Spleen (tissue), 11 donors: ENCODE results near the gene PAFAH1B1. TPM values are rescaled to one million over a fixed set of nuclear protein-coding genes. Genes with fewer than 3 reads are reported as not detected.

Experiments used
- DNase-seq: peaks from one replicate; pipeline ENCODE4 v3.0.0-alpha.2; 2020
- H3K27ac ChIP-seq, 8 donors: fragments of 200-600 bp; sonication (generic) in 7 of 8; 1 replicate in 4 of 8; 2 replicates in 4 of 8; pipeline versions ENCODE4 v1.5.0 to v1.8.0; 2016 to 2021; ENCODE audit warnings: inconsistent platforms in 4 of 8, mild to moderate bottlenecking in 4 of 8, moderate library complexity in 1 of 8
- H3K27me3 ChIP-seq, 7 donors: fragments of 200-600 bp; sonication (generic) in 6 of 7; replicated peaks in 1 of 7; 1 replicate in 4 of 7; 2 replicates in 3 of 7; pipeline versions ENCODE4 v1.5.0 to v1.8.0; 2016 to 2021; ENCODE audit warnings: inconsistent platforms in 3 of 7, mild to moderate bottlenecking in 1 of 7
- H3K36me3 ChIP-seq, 6 donors: fragments of 200-600 bp; sonication (generic) in 5 of 6; 1 replicate in 4 of 6; 2 replicates in 2 of 6; pipeline versions ENCODE4 v1.5.0 to v1.8.0; 2016 to 2021; ENCODE audit warnings: inconsistent platforms in 2 of 6
- H3K4me1 ChIP-seq, 6 donors: fragments of 200-600 bp; sonication (generic) in 5 of 6; 1 replicate in 3 of 6; 2 replicates in 3 of 6; pipeline versions ENCODE4 v1.5.0 to v1.8.0; 2016 to 2021; ENCODE audit warnings: inconsistent platforms in 3 of 6
- H3K4me3 ChIP-seq, 8 donors: fragments of 200-600 bp; sonication (generic) in 7 of 8; 1 replicate in 4 of 8; 2 replicates in 4 of 8; pipeline versions ENCODE4 v1.5.0 to v1.8.0; 2016 to 2021; ENCODE audit warnings: inconsistent platforms in 4 of 8, mild to moderate bottlenecking in 4 of 8, moderate library complexity in 2 of 8
- H3K9me3 ChIP-seq, 8 donors: fragments of 200-600 bp; sonication (generic) in 7 of 8; 1 replicate in 4 of 8; 2 replicates in 4 of 8; pipeline versions ENCODE4 v1.5.0 to v1.8.0; 2016 to 2021; ENCODE audit warnings: inconsistent platforms in 4 of 8
- POLR2A ChIP-seq, 3 donors: fragments of 450-650 bp; IDR thresholded peaks; one replicate each; pipeline ENCODE4 v1.5.1; 2017; ENCODE audit warnings: antibody characterized with exemption in 3 of 3, mild to moderate bottlenecking in 1 of 3
- POLR2AphosphoS5 ChIP-seq, 3 donors: sonication (generic); formaldehyde crosslinking; IDR thresholded peaks; one replicate each; pipeline ENCODE4 v1.5.1; 2017; ENCODE audit warnings: antibody characterized with exemption in 3 of 3
- WGBS, 5 donors: extraction: QIAGEN DNeasy Blood & Tissue Kit in 3 of 5; methylation state at CpG; one replicate each; pipeline versions ENCODE4 v1.1.5 to v1.1.7; 2013 to 2018; 5-methylcytosine and 5-hydroxymethylcytosine counted together
- intact Hi-C: fragments of 100-400 bp; cut with DNase I; formaldehyde crosslinking; loops from one replicate; pipeline ENCODE4 v1.15.0; 2023; ENCODE audit warnings: low total_unique reads
- polyA plus RNA-seq, 3 donors: library from polyadenylated mRNA; stranded (reverse); fragments of 200-250 nt; gene quantifications; one replicate each; pipeline ENCODE4 v1.2.1, GENCODE V29; 2013
- total RNA-seq, 7 donors: library from RNA; depleted of rRNA in 3 of 7; stranded (reverse); fragments of >200 nt in 3 of 7; fragmentation: NEBNext Ultra II Directional in 4 of 7; extraction: Animal tissue kit (Norgen Biotek cat#: 25700) in 4 of 7; gene quantifications; one replicate each; pipeline versions ENCODE4 v1.1.0 to v1.2.1, GENCODE V29; 2016 to 2021
- TF ChIP-seq, protein P1 (sequence below), 11 experiments: fragments of 200-600 bp in 7 of 11; fragments of 450-650 bp in 4 of 11; sonication (generic) in 4 of 11; IDR thresholded peaks in 8 of 11; conservative IDR thresholded peaks in 3 of 11; 1 replicate in 7 of 11; 2 replicates in 4 of 11; pipeline versions ENCODE4 v1.4.0 to v1.8.0; 2016 to 2021; ENCODE audit warnings: antibody characterized with exemption in 11 of 11, inconsistent platforms in 4 of 11, mild to moderate bottlenecking in 1 of 11
- donor health status: healthy with polysubstance abuse.
- donor health status: DM: no; HTN: no; CAD: no; lungs with moderate emphysema.
- donor health status: DM: no; HTN: no; CAD: no.
- donor health status: Bipolar disorder and iron deficiency.
- donor health status: healthy.
- donor health status: DM: no; HTN: no; CAD: no.
- donor health status: DM: yes; HTN: yes; CAD: no.

The PAFAH1B1 gene
- total and polyA plus RNA-seq, 10 donors: 20.8 to 175 (median 104) TPM

- peak; percentile 41 for DNase-seq
- H3K27me3 ChIP-seq: no peaks in the 10 kb centered on the region
Observed at GRCh38 chr17:2700030-2700490, 106.6 kb downstream of the PAFAH1B1 start.

DNA sequence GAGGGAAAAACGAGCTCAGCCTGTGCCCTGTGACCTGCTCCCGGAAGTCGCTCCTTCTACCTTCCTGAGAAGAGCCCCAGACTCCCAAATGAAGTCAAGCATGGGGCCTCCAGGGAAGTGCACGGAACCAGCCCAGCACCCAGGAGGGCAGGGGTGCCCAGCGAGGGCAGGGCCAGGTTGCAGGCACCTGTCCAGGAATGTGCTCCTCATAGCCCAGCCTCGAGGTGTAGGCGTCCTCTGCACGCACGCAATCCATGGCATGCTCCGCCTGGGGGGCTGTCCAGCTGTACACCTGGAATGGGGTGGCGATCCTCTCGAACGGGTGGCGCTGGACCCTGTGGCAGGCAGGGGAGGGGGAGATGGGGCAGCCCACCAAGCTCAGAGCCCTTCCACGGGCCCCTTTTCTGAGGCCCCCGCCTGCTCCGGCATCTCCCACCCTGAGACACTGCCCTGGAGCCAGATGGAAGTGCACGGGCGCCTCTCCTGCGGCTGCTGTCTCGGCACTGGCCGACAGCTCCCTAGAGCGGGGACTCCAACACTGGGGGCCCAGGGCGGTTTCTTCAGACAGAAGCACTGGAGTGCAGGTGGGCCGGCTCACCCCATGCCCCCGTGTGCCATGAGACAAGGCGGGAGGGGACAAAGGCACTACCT lies 107.2 kb downstream of the PAFAH1B1 start:
- Histone ChIP-seq H3K27ac (no peak overlapping the region), H3K36me3 (peaks cover 0 to 93% (median 80%) of the 10 kb centered on the region in 6 donors), H3K9me3 (no peaks in the 10 kb centered on the region), H3K4me1 (peaks cover 0 to 7% (median 0%) of the 10 kb centered on the region in 6 donors), H3K4me3 (no peak overlapping the region), H3K27me3 (no peaks in the 10 kb centered on the region)
- DNase-seq: peak; percentile 68
- no peak for TF ChIP-seq POLR2AphosphoS5 (IDR thresholded peaks at IDR 0.05)
- TF ChIP-seq POLR2A (IDR thresholded peaks at IDR 0.05): no peak
- TF ChIP-seq, protein P1, sequence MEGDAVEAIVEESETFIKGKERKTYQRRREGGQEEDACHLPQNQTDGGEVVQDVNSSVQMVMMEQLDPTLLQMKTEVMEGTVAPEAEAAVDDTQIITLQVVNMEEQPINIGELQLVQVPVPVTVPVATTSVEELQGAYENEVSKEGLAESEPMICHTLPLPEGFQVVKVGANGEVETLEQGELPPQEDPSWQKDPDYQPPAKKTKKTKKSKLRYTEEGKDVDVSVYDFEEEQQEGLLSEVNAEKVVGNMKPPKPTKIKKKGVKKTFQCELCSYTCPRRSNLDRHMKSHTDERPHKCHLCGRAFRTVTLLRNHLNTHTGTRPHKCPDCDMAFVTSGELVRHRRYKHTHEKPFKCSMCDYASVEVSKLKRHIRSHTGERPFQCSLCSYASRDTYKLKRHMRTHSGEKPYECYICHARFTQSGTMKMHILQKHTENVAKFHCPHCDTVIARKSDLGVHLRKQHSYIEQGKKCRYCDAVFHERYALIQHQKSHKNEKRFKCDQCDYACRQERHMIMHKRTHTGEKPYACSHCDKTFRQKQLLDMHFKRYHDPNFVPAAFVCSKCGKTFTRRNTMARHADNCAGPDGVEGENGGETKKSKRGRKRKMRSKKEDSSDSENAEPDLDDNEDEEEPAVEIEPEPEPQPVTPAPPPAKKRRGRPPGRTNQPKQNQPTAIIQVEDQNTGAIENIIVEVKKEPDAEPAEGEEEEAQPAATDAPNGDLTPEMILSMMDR (IDR thresholded peaks at IDR 0.05 in 8 of 11, conservative IDR thresholded peaks at IDR 0.05 in 3 of 11): no peak
- intact Hi-C loops: no loop called here
- 84 to 95% (median 91%) methylated on average over 9 to 27 of the region's 27 CpGs for WGBS, 5 donors

More at GRCh38 chr17:2700030-2700490, 106.6 kb downstream of the PAFAH1B1 start:
- Histone ChIP-seq H3K4me3 (no peak overlapping the region), H3K9me3 (no peaks in the 10 kb centered on the region), H3K36me3 (peaks cover 0 to 99% (median 85%) of the 10 kb centered on the region in 6 donors), H3K27ac (no peak overlapping the region), H3K4me1 (peaks cover 0 to 1% (median 0%) of the 10 kb centered on the region in 6 donors)
- TF ChIP-seq, protein P1 (IDR thresholded peaks at IDR 0.05 in 8 of 11, conservative IDR thresholded peaks at IDR 0.05 in 3 of 11): no peak
- TF ChIP-seq POLR2AphosphoS5 (IDR thresholded peaks at IDR 0.05): no peak
- no peak for TF ChIP-seq POLR2A (IDR thresholded peaks at IDR 0.05)
- 90 to 95% (median 92%) methylated on average over 11 to 20 of the region's 20 CpGs for WGBS, 5 donors
- intact Hi-C loops: no loop called here

GRCh38 chr17:2701161-2701995 lies 107.9 kb downstream of the PAFAH1B1 start:
- Histone ChIP-seq H3K27me3 (no peaks in the 10 kb centered on the region), H3K9me3 (no peaks in the 10 kb centered on the region), H3K4me1 (peaks cover 0 to 14% (median 0%) of the 10 kb centered on the region in 6 donors), H3K27ac (no peak overlapping the region), H3K4me3 (no peak overlapping the region), H3K36me3 (peaks cover 0 to 86% (median 72%) of the 10 kb centered on the region in 6 donors)
- 93 to 97% (median 95%) methylated on average over 25 to 41 of the region's 41 CpGs for WGBS, 5 donors
- TF ChIP-seq POLR2A (IDR thresholded peaks at IDR 0.05): no peak
- TF ChIP-seq POLR2AphosphoS5 (IDR thresholded peaks at IDR 0.05): no peak
- DNase-seq: peak; percentile 72
- intact Hi-C loops: no loop called here

DNA sequence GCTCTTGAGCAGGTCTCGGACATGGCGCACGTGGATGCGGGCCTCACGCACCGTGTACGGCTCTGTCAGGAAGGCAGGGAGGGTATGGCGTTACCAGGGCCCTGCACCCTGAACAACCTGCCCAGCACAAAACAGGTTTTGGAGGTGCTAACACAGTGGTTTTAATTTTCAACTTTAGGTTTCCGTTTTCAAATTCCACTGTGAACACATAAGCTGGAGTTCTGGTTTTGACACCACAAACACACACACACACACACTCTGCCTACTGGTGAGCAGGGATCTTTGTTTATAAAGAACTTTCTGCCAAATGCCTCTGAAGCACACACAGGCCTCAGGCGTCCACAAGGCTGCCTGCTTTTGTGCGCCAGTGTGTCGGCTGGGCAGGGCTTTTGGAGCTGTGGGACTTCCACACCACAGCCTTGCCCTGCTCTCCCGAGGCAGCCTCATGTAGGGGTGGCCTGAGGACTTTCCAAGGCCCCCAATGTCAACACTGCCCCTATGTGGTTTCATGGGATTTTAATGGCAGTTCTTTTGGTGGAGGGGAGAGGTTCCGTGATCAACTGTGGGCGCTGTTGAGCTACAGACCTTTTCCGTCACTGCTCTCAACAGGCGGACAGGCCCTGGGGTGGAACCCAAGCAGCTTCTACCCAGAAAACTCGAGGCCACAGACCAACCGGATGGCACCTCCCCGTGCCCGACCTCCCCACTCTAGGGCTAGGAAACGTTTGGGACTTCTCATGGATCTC lies 108.7 kb downstream of the PAFAH1B1 start:
- intact Hi-C loops: no loop called here
- H3K27ac ChIP-seq: no peak overlapping the region
- TF ChIP-seq, protein P1 (IDR thresholded peaks at IDR 0.05 in 8 of 11, conservative IDR thresholded peaks at IDR 0.05 in 3 of 11): no peak
- TF ChIP-seq POLR2AphosphoS5 (IDR thresholded peaks at IDR 0.05): no peak
- TF ChIP-seq POLR2A (IDR thresholded peaks at IDR 0.05): no peak
- no peaks in the 10 kb centered on the region for H3K27me3 ChIP-seq
- peaks cover 0 to 78% (median 65%) of the 10 kb centered on the region in 6 donors for H3K36me3 ChIP-seq
- H3K4me3 ChIP-seq: no peak overlapping the region
- peak; percentile 64 for DNase-seq
- 90 to 95% (median 92%) methylated on average over 21 to 22 of the region's 22 CpGs for WGBS, 5 donors
- no peaks in the 10 kb centered on the region for H3K9me3 ChIP-seq
- H3K4me1 ChIP-seq: peaks cover 0 to 22% (median 3%) of the 10 kb centered on the region in 6 donors
